ENCODE results near the gene ZMAT5.
A peak's percentile ranks its signal among the peaks of the same experiment; 100 is the strongest.

The ZMAT5 gene, protein sequence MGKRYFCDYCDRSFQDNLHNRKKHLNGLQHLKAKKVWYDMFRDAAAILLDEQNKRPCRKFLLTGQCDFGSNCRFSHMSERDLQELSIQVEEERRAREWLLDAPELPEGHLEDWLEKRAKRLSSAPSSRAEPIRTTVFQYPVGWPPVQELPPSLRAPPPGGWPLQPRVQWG

DNA sequence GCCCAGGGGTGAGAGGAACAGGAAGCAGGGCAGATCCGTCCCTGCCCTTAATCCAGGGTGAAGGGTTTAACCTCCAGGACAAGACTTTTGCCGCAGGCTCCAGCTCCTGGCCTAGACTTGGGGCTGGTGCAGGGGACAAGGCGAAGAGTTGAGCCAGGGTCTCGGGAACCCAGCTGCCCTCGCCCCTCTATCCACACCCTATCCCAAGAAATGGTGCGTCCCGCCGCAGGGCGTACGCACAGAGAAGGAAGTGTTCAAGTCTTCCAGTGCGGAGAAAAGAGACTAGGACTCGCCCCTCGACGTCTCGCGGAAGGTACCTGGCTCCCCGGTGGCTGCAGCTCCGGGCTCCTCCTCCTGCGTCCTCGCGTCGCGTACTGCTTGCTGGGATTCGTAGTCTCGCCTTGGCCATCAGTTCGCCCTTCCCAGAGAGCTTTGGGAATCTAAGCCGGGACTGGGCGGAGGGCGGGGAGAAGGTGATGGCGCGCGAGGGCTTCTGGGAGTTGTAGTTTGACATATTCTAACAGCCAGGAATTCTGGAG lies at the start of gene ZMAT5:
TSS of gene ZMAT5 (minus strand) at position 376 of the 539 bp plus-strand sequence. CDS start 18,463 bp downstream, outside the sequence.
- peak; percentile 93 for DNase-seq (ENCODE audit: low read depth)

GRCh38 chr22:29816539-29816938 lies 49.7 kb upstream of the ZMAT5 start:
- no peak for DNase-seq (ENCODE audit: low read depth)

GRCh38 chr22:29816128-29816527 lies 49.3 kb upstream of the ZMAT5 start:
- no peak for DNase-seq (ENCODE audit: low read depth)

DNA sequence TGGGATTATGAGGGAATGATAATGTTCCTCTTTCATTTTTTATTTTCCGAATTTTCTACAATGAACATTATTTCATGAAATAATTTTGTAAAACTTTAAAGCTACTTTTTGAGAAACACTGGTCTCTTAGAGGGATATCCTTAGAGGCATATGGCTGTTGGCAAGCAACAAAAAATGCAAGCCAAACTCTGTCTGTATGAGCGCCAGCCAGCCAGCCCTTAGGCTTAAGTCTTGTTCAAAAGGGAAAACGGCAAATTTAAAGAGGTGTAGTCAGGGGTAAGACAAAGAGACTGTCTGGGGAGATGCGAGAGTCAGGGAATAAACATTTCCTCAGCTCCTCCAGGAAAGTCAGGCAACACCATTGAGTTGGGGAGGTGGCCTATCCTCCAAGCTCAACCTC lies 48.8 kb upstream of the ZMAT5 start:
- no peak for DNase-seq (ENCODE audit: low read depth)

GRCh38 chr22:29814003-29814402 lies 47.2 kb upstream of the ZMAT5 start:
- DNase-seq (ENCODE audit: low read depth): no peak

DNA sequence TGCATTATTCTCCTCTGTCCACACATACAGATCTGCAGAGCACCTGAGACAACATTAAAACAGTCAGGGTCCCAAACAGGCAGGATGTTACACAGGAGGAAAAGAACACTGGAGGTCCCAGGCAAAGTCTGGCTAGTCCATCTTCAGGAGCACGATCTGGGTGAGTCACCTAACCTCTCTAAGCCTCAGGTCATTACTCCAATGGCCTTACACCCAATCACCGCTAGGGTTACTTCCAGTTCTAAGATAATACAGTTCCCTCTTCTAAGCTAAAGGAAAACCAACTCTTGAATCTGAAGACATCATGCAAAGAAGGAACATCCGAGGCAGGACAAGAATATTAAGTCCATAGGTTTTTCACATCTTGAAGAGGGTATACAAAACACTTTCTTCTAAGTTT lies 46.8 kb upstream of the ZMAT5 start:
- no peak for DNase-seq (ENCODE audit: low read depth)

GRCh38 chr22:29813126-29813525 lies 46.3 kb upstream of the ZMAT5 start:
- no peak for DNase-seq (ENCODE audit: low read depth)

DNA sequence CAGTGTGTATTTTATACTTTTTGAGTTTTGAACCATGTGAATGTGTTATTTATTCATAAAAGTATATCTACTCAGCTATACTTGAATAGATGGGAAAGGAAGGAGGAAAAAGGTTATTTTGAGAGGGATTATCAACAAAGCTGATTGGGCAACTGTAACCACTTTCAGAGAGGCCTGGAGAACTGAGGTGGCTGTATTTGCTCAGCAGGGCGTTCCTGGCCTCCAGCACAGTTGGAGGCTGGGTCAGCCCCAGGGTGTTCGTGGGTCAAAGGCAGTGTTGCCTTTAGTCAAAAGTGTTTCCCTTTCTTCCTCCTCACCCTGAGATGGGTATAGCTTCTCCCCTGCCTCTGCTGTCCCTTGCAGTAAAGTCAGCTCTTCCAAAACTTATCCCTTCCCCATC lies 44.6 kb upstream of the ZMAT5 start:
- DNase-seq (ENCODE audit: low read depth): no peak

DNA sequence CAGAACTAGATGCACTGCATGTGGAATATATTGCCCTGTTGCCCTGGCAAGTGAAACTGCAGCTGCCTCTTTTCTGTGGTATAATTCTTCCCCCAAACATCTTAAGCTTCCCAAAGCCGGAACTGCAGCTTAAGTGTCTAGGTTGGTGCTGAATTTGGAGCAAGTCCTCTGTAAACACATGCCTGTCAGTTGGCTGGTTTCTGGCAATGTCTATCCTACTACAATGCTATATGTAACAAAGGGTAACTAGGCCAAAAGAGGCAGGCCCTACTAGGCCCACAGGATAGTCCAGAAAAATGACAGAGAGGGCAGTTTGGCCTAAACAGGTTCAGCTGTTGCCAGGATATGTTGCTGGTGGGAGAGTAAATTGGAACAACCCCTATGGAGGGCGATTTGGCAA lies 43.4 kb upstream of the ZMAT5 start:
- DNase-seq (ENCODE audit: low read depth): no peak

- no peak for DNase-seq (ENCODE audit: low read depth)
Measured at GRCh38 chr22:29806196-29806595, 39.4 kb upstream of the ZMAT5 start.

GRCh38 chr22:29804985-29805384 lies 38.2 kb upstream of the ZMAT5 start:
- no peak for DNase-seq (ENCODE audit: low read depth)

DNA sequence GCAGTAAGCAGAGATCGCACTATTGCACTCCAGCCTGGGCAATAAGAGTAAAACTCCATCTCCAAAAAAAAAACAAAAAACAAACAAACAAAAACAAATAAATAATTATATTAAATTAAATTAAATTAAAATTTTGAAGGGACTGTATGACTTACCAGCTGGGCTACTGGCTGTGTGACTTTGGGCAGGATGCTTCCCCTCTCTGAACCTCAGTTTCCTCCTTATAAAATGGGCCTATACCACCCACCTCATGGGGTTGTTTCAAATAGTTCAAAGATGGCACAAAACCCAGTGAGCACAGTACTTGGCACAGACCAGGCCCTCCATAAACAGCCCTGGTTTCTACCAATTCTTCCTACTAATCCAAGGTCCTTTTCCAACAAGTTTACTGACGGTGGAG lies 36.4 kb upstream of the ZMAT5 start:
- no peak for DNase-seq (ENCODE audit: low read depth)

- no peak for DNase-seq (ENCODE audit: low read depth)
Measured at GRCh38 chr22:29801796-29802195, 35.0 kb upstream of the ZMAT5 start.

DNA sequence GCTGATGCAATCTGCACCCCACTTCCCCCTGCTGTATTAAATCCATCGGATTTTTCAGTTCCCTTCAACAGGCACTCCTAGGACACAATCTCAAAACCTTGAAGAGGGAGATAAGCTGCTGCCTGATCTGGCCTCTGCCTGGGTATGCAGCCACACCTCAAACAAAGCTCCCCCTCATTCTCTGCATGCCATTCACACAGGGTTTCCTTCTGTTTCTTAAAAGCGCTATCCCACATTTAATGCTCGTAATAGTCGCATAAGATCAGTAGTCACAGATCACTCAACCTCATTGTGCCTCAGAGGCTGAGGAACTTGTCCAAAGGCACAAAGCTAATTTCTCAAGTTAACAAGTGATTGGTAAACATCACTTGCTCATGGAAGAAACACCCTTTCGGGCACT lies 34.3 kb upstream of the ZMAT5 start:
- DNase-seq (ENCODE audit: low read depth): no peak

- DNase-seq (ENCODE audit: low read depth): peak; percentile 95
Measured at GRCh38 chr22:29799217-29799680, 32.4 kb upstream of the ZMAT5 start.

GRCh38 chr22:29798801-29799200 lies 32.0 kb upstream of the ZMAT5 start:
- DNase-seq (ENCODE audit: low read depth): no peak

- no peak for DNase-seq (ENCODE audit: low read depth)
Measured at GRCh38 chr22:29798318-29798717, 31.5 kb upstream of the ZMAT5 start.

DNA sequence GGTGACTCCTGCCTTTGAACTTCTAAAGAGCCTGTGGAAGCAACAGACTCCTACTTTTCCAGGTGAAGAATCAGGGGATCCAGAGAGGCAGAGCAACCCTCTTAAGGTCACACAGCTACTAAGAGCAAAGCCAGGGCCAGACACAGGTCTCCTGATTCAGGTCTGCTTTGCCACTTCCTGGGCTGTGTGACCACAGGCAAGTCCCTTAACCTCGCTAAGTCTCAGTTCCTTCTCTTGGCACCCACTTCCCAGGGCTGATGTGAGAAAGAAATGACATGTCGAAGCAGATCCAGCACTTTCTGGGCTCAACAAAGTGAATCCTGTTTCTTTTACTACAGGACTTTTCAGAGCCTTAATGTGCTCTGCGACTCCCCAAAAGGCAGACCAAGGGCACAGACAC lies 30.5 kb upstream of the ZMAT5 start:
- DNase-seq (ENCODE audit: low read depth): no peak

- DNase-seq (ENCODE audit: low read depth): no peak
Measured at GRCh38 chr22:29795663-29796062, 28.9 kb upstream of the ZMAT5 start.

GRCh38 chr22:29793396-29793795 lies 26.6 kb upstream of the ZMAT5 start:
- DNase-seq (ENCODE audit: low read depth): no peak

GRCh38 chr22:29790061-29790460 lies 23.3 kb upstream of the ZMAT5 start:
- DNase-seq (ENCODE audit: low read depth): no peak

DNA sequence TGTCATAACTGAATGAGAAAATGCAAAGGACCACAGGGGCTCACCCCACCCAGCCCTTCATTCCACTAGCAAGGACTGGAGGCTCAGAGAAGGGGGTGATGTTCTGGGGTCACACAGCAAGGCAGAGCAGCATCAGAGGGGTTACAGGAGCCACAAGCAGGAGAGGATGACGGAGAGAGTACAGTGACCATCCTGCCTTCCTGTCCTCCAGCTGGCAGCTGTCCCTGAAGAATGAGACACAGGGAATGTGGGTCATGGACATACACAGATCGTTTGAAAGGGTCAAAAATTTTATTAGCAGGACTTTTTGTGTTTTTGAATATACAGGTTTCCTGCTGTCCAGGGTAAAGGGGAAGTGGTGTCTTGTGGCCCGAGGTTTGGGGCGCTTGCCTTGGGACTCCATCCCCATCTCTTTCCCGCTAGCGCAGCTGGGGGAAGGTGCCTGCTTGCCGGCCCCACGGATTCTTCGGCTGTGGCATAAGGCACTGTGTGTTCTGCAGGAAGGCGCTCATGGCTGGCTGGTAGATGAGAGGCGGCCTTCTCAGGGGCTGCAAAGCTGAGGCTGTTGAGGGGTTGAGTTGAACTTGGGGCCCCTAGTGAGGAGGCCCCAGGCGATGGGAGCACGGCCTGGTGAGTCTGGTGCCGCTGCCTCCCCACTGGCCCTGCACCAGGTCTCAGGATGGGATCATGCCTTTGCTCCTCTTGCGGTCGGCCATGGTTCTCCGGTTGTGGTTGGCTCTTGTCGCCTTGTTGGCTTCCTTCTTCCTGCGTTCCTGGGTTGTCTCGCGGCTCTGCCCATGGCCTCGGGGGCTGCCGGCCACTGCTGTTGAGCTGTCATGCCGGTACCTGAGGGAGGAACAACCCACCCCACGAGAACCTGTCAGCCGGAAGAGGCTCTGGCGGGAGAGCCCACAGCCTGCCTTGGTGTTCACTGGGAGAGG lies 21.8 kb upstream of the ZMAT5 start:
- no peak for DNase-seq (ENCODE audit: low read depth)

DNA sequence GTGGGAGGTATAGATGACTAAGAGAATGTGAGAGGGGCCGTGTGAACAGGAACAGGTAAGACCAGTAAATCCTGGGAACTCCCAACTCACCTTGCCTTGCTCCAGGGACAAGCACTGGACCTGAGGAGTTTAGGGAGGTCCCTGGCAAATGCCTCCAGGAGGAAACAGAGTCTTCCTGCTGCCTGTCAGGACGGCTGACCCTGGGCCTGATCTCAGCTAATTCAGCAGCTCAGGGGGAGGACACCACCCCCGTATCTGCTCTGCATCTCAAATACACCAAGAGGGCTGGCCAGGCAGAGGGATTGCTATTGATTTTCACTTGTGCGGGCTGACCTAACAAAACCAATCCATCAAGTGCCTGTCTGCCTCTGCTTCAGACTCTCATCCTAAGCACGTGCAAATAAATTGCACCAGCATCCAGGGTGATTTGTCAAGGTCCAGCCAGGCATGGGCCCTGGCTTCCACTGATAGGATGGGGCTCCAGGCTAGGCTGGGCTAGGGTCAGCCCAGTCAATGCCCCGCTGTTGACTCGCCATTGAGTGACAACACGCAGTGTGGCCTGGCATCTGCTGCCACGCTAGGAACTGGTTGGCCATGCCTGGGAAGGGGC lies 20.7 kb upstream of the ZMAT5 start:
- DNase-seq (ENCODE audit: low read depth): no peak
